Neural crest cell (in vitro differentiated cells): ENCODE results near the gene TGM1. TPM values are rescaled to one million over a fixed set of nuclear protein-coding genes. Genes with fewer than 3 reads are reported as not detected.

ENCODE experiments used
- DNase-seq: peaks from one replicate; pipeline ENCODE4 v3.0.0; 2021; ENCODE audit warnings: low read depth, mixed read lengths, low spot score
- H3K27ac Mint-ChIP-seq: one replicate; pipeline ENCODE4 v1.8.0; 2021; ENCODE audit warnings: mild to moderate bottlenecking, mixed read lengths; ENCODE audit not compliant: unreplicated experiment
- H3K27me3 Mint-ChIP-seq: 2 replicates; pipeline ENCODE4 v1.8.0; 2021; ENCODE audit warnings: low read depth, mild to moderate bottlenecking, mixed read lengths
- H3K36me3 Mint-ChIP-seq: 2 replicates; pipeline ENCODE4 v1.8.0; 2021; ENCODE audit warnings: low read depth, mild to moderate bottlenecking, mixed read lengths
- H3K4me1 Mint-ChIP-seq: 2 replicates; pipeline ENCODE4 v1.8.0; 2021; ENCODE audit warnings: mixed read lengths
- H3K4me3 Mint-ChIP-seq: one replicate; pipeline ENCODE4 v1.8.0; 2021; ENCODE audit warnings: mild to moderate bottlenecking, mixed read lengths
- H3K9me3 Mint-ChIP-seq: 2 replicates; pipeline ENCODE4 v1.8.0; 2021; ENCODE audit warnings: mixed read lengths
- total RNA-seq: library from RNA; stranded (reverse); gene quantifications from 2 replicates; pipeline ENCODE4 v1.2.1, GENCODE V29; 2021
- TF ChIP-seq, protein P1 (sequence below): fragments of 200-600 bp; sonication (generic); conservative IDR thresholded peaks from 2 replicates; pipeline ENCODE4 v1.5.0; 2021; ENCODE audit warnings: antibody characterized with exemption, mild to moderate bottlenecking

TGM1 gene
- total RNA-seq, 1 donor from 2014 or later, result 4.5 TPM

DNA sequence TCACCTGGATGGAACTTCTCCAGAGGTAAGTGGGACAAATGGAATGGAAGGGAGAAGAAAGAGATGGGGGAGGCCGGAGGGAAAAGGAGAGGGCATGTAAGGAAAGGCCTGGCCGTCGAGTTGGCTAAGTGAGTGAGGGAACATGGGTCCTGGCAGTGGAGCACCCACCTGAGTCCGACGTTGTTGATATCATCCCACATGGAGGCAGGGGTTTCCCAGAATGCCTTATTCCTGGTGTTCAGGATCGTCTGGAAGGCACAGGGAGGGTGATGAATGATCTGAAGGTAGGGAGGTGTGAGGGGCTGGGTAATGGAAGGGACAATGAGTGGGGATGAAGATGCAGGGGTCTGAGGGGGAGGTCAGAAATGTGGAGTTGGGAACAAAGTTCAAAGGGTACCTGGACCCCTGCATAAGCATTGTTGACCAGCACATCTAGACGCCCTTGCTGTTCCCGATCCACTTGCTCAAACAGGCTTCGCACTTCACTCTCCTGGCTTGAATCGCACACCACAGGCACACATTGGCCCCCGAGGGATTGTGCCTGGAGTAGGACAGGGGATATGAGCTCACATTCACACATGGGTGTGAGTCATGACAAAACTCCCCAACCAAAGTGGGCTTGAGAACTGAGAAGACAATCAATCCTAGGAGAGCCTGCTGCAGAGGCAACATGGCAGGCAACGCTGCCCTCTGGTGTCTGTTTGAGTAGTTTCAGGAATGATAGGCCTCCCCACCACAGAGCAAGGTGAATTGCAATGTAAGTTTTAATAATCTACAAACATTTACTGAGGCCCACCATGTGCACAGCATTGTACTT lies 33.6 kb upstream of the TGM1 start:
- no peaks in the 10 kb centered on the region for H3K9me3 Mint-ChIP-seq
- DNase-seq, result peak; percentile 45
- TF ChIP-seq, protein P1, sequence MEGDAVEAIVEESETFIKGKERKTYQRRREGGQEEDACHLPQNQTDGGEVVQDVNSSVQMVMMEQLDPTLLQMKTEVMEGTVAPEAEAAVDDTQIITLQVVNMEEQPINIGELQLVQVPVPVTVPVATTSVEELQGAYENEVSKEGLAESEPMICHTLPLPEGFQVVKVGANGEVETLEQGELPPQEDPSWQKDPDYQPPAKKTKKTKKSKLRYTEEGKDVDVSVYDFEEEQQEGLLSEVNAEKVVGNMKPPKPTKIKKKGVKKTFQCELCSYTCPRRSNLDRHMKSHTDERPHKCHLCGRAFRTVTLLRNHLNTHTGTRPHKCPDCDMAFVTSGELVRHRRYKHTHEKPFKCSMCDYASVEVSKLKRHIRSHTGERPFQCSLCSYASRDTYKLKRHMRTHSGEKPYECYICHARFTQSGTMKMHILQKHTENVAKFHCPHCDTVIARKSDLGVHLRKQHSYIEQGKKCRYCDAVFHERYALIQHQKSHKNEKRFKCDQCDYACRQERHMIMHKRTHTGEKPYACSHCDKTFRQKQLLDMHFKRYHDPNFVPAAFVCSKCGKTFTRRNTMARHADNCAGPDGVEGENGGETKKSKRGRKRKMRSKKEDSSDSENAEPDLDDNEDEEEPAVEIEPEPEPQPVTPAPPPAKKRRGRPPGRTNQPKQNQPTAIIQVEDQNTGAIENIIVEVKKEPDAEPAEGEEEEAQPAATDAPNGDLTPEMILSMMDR, result peak; percentile 79
- H3K4me1 Mint-ChIP-seq, result peaks cover 32% of the 10 kb centered on the region
- H3K27ac Mint-ChIP-seq, result peak overlapping the region; percentile 64
- peaks cover 2% of the 10 kb centered on the region for H3K36me3 Mint-ChIP-seq
- H3K27me3 Mint-ChIP-seq, result no peaks in the 10 kb centered on the region
- H3K4me3 Mint-ChIP-seq, result peak overlapping the region; percentile 72

DNA sequence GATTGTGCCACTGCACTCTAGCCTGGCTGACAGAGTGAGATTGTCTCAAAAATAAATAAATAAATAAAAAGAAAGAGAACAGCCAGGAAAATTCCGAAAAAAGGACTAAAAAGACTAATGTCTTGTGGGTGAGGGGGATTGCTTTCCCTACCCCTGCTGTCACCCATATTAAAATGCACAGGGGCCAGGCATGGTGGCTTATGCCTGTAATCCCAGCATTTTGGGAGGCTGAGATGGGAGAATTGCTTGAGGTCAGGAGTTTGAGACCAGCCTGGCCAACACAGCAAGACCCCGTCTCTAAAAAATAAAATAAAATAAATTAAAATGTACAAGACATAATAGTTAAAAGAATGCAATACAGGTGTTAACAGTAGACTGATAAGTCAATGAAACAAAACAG lies 30.5 kb upstream of the TGM1 start:
- no peak overlapping the region for H3K4me3 Mint-ChIP-seq
- TF ChIP-seq, protein P1, result no peak
- no peak overlapping the region for H3K27ac Mint-ChIP-seq
- no peaks in the 10 kb centered on the region for H3K36me3 Mint-ChIP-seq
- peaks cover 10% of the 10 kb centered on the region for H3K4me1 Mint-ChIP-seq
- DNase-seq, result no peak
- no peaks in the 10 kb centered on the region for H3K27me3 Mint-ChIP-seq
- no peaks in the 10 kb centered on the region for H3K9me3 Mint-ChIP-seq

DNA sequence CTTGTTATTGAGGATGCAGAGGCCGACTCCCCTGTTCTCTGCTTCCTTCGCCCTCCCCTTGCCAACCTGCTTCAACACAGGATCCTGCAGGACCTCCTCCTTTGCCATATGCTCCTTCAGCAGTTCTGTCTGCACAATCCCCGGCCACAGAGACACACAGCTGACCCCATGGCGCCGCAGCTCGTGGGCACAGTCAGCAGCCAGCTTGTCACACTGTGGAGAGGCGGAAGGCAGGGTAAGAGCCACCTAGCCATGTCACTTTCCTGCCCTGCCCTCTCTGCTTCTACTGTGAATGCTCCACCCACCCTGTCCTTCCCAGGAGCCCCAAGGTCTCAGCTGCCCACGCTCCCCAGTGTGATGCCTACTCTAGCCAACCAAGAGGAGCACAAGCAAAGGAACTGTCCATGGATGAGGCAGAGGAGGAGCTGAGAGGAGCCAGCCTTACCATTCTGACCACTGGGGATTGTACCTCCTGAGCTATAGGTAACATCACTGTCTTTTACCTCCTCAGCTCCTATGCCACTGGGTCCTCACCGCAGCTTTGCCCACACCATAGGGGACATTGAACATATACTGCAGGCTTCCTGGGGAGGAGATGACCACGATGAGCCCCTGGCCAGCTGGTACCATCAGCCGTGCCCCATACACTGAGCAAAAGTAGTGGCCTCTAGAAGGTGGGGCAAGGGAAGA lies 29.3 kb upstream of the TGM1 start:
- no peak for DNase-seq
- Mint-ChIP-seq H3K4me1 (peaks cover 4% of the 10 kb centered on the region), H3K27ac (peak overlapping the region; percentile 75), H3K36me3 (no peaks in the 10 kb centered on the region), H3K4me3 (no peak overlapping the region), H3K9me3 (no peaks in the 10 kb centered on the region), H3K27me3 (no peaks in the 10 kb centered on the region)
- TF ChIP-seq, protein P1, result no peak

DNA sequence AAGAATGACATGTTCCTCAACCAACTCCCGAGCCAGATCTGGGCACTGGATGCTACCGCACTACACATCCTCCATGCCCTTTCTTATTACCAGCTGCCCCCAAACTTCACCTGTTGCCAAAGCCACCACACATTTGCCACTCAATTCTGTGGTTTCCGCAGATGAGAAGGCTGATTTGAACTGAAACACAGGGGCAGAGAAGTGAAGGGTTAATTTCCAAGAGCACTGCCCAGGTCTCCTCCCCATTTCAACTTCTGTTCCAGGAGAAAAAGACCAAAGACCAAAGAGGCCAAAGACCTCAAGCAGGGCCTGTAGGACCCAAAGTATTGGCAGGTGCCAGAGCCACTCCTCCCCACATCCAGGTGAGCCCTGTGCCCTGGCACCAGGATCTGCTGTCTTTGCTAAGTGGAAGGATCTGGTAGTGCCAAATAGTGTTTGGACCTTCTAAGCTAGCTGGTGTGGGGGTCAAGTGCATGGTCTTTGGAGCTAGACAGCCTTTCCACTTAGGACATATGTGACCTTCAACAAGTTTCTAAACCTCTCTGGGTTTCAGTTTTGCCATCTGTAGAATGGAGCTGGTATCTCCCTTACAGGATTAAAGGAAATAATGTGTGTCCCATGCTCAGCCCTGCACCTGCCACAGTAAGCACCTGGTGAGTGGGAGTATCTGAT lies 28.6 kb upstream of the TGM1 start:
- TF ChIP-seq, protein P1, result no peak
- Mint-ChIP-seq H3K9me3 (no peaks in the 10 kb centered on the region), H3K27ac (no peak overlapping the region), H3K36me3 (no peaks in the 10 kb centered on the region), H3K27me3 (no peaks in the 10 kb centered on the region), H3K4me1 (peaks cover under 1% of the 10 kb centered on the region), H3K4me3 (no peak overlapping the region)
- DNase-seq, result no peak

DNA sequence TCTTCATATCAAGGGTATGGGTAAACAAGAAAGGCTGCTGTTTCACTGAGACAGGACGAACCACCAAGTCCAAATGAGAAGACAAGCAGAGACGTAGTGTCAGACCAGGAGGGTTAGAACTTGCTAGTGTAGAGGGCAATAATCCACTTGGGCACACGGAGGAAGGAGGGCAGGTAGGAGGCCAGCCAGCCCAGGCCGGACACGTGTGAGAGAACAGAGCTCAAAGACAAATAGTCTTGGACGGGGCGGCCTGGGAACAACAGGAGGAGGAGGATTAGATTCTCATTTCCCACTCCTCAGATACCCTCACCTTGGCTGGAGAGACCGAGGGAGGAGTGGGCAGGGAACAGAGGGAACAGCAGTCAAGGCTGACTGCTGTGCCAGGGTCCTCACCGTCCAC lies 27.8 kb upstream of the TGM1 start:
- Mint-ChIP-seq H3K27ac (peak overlapping the region; percentile 20), H3K27me3 (no peaks in the 10 kb centered on the region), H3K36me3 (no peaks in the 10 kb centered on the region), H3K4me3 (no peak overlapping the region), H3K4me1 (no peaks in the 10 kb centered on the region), H3K9me3 (no peaks in the 10 kb centered on the region)
- DNase-seq, result no peak
- TF ChIP-seq, protein P1, result no peak
